Measurements from ENCODE around the gene ASAP3. TPM values are rescaled to one million over a fixed set of nuclear protein-coding genes. Genes with fewer than 3 reads are reported as not detected.

ASAP3 gene
- total and polyA plus RNA-seq, 2 of the 13 experiments (the other 11 are each of a cell fraction or from before 2014, with no cell fraction given): 32.6 to 37.0 TPM

DNA sequence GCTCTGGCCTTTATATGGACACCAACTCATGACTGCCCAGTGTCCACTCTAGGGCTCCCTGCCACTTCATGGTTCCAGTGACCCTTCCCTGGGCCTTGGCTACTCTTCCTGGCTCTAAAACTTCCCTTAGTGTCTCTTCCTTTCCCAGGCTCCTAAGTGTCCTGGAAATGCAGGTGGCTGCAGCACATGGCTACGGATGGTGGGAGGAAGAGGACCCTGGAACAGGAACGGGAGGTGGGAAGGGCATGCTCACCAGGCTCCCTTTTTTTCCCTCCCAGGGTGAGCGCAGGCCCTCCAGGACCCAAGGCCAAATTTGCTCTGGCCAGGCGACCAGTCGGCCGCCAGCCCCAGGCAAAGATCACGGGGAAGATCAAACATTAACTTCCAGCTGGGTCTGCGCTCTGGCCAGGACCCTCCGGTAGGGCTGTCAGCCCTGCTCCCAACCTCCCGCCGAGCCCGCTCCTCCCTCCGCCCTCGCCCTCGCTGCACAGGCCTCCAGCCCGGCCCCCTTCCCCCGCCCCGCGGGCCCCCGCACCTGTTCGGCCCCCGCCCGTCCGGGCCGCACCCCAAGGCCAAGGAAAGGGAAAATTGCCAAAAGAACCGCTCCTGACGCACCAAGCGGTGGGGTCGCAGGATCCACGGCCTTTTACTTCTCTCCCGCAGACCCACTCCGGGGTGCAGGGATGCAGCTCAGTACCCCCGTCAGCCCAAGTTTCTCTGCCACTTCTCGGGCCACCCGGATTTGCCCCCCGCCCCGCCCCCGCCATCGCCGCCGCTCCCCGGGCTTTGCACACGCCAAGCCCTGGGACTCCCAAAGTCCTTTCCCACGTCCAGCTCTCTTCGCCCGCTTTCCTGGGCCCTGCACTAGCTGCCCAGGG lies 60.3 kb downstream of the ASAP3 start (continued):
- TF ChIP-seq, protein P1, sequence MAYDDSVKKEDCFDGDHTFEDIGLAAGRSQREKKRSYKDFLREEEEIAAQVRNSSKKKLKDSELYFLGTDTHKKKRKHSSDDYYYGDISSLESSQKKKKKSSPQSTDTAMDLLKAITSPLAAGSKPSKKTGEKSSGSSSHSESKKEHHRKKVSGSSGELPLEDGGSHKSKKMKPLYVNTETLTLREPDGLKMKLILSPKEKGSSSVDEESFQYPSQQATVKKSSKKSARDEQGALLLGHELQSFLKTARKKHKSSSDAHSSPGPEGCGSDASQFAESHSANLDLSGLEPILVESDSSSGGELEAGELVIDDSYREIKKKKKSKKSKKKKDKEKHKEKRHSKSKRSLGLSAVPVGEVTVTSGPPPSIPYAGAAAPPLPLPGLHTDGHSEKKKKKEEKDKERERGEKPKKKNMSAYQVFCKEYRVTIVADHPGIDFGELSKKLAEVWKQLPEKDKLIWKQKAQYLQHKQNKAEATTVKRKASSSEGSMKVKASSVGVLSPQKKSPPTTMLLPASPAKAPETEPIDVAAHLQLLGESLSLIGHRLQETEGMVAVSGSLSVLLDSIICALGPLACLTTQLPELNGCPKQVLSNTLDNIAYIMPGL (CRISPR knock-in tag; IDR thresholded peaks at IDR 0.05; ENCODE audit: borderline replicate concordance in 1 of 2, low read depth in 1 of 2): 0 out of 4 replicates have a peak, but pooled peaks of 1 of the 2 experiments have one; percentile 25
- TF ChIP-seq BHLHE40 (IDR thresholded peaks at IDR 0.05; ENCODE audit: low read length) (no peak), RARG (CRISPR knock-in tag; IDR thresholded peaks at IDR 0.05; ENCODE audit: low read depth) (no peak), HDAC2 (CRISPR knock-in tag; IDR thresholded peaks at IDR 0.05) (peak; percentile 55; the same call in 1 of the 2 replicates), SNAI1 (CRISPR knock-in tag; IDR thresholded peaks at IDR 0.05; ENCODE audit: borderline replicate concordance) (0 out of 2 replicates have a peak, but pooled peaks have one; percentile 26), ZNF12 (CRISPR knock-in tag; IDR thresholded peaks at IDR 0.05) (no peak), GPN1 (CRISPR knock-in tag; IDR thresholded peaks at IDR 0.05; ENCODE audit: borderline replicate concordance) (no peak), HNF4G (IDR thresholded peaks at IDR 0.05; ENCODE audit: borderline replicate concordance, low read depth, low read length) (no peak; the same call in 1 of the 2 replicates), HNF4G (CRISPR knock-in tag; IDR thresholded peaks at IDR 0.05; ENCODE audit: borderline replicate concordance, low read depth) (0 out of 2 replicates have a peak, but pooled peaks have one; percentile 23), PHB2 (IDR thresholded peaks at IDR 0.05; ENCODE audit: partially characterized antibody) (no peak), ZNF317 (CRISPR knock-in tag; IDR thresholded peaks at IDR 0.05) (0 out of 2 replicates have a peak, but pooled peaks have one; percentile 43), ZNF446 (CRISPR knock-in tag; IDR thresholded peaks at IDR 0.05) (no peak; the same call in 1 of the 2 replicates), ZNF724P (CRISPR knock-in tag; IDR thresholded peaks at IDR 0.05; ENCODE audit: borderline replicate concordance) (no peak), NFATC3 (CRISPR knock-in tag; IDR thresholded peaks at IDR 0.05) (no peak), TCF12 (IDR thresholded peaks at IDR 0.05) (no peak), TCF12 (CRISPR knock-in tag; IDR thresholded peaks at IDR 0.05) (0 out of 2 replicates have a peak, but pooled peaks have one; percentile 19)
- TF ChIP-seq, protein P2, sequence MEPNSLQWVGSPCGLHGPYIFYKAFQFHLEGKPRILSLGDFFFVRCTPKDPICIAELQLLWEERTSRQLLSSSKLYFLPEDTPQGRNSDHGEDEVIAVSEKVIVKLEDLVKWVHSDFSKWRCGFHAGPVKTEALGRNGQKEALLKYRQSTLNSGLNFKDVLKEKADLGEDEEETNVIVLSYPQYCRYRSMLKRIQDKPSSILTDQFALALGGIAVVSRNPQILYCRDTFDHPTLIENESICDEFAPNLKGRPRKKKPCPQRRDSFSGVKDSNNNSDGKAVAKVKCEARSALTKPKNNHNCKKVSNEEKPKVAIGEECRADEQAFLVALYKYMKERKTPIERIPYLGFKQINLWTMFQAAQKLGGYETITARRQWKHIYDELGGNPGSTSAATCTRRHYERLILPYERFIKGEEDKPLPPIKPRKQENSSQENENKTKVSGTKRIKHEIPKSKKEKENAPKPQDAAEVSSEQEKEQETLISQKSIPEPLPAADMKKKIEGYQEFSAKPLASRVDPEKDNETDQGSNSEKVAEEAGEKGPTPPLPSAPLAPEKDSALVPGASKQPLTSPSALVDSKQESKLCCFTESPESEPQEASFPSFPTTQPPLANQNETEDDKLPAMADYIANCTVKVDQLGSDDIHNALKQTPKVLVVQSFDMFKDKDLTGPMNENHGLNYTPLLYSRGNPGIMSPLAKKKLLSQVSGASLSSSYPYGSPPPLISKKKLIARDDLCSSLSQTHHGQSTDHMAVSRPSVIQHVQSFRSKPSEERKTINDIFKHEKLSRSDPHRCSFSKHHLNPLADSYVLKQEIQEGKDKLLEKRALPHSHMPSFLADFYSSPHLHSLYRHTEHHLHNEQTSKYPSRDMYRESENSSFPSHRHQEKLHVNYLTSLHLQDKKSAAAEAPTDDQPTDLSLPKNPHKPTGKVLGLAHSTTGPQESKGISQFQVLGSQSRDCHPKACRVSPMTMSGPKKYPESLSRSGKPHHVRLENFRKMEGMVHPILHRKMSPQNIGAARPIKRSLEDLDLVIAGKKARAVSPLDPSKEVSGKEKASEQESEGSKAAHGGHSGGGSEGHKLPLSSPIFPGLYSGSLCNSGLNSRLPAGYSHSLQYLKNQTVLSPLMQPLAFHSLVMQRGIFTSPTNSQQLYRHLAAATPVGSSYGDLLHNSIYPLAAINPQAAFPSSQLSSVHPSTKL (CRISPR knock-in tag; IDR thresholded peaks at IDR 0.05): peak; percentile 35; the same call in 1 of the 2 replicates
- TF ChIP-seq, protein P3, sequence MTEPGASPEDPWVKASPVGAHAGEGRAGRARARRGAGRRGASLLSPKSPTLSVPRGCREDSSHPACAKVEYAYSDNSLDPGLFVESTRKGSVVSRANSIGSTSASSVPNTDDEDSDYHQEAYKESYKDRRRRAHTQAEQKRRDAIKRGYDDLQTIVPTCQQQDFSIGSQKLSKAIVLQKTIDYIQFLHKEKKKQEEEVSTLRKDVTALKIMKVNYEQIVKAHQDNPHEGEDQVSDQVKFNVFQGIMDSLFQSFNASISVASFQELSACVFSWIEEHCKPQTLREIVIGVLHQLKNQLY (CRISPR knock-in tag; IDR thresholded peaks at IDR 0.05): 0 out of 2 replicates have a peak, but pooled peaks have one; percentile 50
- TF ChIP-seq, protein P4, sequence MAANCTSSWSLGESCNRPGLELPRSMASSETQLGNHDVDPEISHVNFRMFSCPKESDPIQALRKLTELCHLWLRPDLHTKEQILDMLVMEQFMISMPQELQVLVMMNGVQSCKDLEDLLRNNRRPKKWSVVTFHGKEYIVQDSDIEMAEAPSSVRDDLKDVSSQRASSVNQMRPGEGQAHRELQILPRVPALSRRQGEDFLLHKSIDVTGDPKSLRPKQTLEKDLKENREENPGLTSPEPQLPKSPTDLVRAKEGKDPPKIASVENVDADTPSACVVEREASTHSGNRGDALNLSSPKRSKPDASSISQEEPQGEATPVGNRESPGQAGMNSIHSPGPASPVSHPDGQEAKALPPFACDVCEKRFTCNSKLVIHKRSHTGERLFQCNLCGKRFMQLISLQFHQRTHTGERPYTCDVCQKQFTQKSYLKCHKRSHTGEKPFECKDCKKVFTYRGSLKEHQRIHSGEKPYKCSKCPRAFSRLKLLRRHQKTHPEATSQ (CRISPR knock-in tag; IDR thresholded peaks at IDR 0.05; ENCODE audit: borderline replicate concordance): 0 out of 2 replicates have a peak, but pooled peaks have one; percentile 55

Measured in HepG2 (cell line).